ENCODE data around the gene FKBP4.
A peak's percentile ranks its signal among the peaks of the same experiment; 100 is the strongest.
"Not testable (repeated sequence)": the region's sequence is repeated elsewhere in the genome, so short reads cannot be mapped to it uniquely, and the experiment has no call there.

The FKBP4 gene, protein sequence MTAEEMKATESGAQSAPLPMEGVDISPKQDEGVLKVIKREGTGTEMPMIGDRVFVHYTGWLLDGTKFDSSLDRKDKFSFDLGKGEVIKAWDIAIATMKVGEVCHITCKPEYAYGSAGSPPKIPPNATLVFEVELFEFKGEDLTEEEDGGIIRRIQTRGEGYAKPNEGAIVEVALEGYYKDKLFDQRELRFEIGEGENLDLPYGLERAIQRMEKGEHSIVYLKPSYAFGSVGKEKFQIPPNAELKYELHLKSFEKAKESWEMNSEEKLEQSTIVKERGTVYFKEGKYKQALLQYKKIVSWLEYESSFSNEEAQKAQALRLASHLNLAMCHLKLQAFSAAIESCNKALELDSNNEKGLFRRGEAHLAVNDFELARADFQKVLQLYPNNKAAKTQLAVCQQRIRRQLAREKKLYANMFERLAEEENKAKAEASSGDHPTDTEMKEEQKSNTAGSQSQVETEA

DNA sequence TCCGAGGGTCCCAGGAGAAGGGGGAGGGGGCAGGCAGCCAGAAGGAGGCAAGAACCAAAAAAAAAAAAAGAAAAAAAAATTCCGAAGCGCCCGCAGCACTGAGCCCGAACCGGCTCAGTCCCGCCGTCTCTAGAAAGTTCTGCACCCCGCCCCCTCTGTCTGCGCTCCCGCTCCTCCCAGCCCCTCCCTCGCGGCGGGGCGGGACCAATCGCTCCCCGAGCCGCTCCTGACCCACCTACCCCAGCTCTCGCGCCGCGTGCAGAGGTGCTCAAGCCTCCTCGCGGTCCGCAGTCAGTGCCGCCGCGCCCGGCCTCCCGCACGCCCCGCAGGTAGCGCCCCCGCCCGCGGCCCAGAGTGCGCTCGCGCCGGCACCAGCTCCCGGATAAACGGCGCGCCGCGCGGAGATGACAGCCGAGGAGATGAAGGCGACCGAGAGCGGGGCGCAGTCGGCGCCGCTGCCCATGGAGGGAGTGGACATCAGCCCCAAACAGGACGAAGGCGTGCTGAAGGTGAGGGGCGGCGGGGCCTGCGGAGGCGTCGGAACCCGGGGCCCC, at the start of gene FKBP4:
TSS of gene FKBP4 (plus strand) at position 235 of the 554 bp plus-strand sequence. CDS start at position 405, 170 bp downstream.
- peak; percentile 97 for DNase-seq

DNA sequence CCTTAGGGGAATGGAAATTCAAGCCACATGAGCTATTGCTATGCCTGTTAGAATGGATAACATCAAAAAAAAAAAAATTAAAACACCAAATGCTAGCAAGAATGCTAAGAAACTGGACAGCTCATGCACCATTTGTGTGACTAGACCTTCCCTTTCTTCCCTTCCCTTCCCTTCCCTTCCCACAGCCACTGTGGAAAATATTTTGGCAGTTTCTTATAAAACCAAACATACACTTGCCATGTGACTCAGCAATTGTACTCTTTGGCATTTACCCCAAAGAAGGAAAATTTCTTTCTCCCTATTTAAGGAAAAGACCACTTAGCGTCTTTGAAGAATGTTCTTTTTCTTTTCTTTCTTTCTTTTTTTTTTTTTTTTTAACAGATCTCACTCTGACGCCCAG, 49.1 kb upstream of the FKBP4 start:
- no peak for DNase-seq

DNA sequence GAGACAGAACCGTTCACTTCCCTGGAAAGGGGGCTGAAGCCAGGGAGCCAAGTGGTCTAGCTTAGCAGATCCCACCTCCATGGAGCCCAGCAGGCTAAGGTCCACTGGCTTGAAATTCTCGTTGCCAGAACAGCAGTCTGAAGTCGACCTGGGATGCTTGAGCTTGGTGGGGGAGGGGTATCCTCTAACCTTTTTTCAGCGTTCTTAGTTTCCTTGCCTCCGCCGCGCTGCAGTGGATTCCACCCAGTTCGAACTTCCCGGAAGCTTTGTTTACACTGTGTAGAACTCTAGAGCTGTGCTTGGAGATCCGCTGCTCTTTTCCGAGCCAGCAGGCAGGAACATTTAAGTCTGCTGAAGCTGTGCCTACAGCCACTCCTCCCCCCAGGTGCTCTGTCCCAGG, 45.2 kb upstream of the FKBP4 start:
- no peak for DNase-seq

DNA sequence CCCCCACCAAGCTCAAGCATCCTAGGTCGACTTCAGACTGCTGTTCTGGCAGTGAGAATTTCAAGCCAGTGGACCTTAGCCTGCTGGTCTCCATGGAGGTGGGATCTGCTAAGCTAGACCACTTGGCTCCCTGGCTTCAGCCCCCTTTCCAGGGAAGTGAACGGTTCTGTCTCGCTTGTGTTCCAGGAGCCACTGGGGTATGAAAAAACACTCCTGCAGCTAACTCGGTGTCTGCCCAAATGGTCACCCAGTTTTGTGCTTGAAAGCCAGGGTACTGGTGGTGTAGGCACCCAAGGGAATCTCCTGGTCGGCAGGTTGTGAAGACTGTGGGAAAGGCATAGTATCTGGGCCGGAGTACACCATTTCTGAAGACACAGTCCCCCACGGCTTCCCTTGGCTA, 44.6 kb upstream of the FKBP4 start:
- no peak for DNase-seq

DNA sequence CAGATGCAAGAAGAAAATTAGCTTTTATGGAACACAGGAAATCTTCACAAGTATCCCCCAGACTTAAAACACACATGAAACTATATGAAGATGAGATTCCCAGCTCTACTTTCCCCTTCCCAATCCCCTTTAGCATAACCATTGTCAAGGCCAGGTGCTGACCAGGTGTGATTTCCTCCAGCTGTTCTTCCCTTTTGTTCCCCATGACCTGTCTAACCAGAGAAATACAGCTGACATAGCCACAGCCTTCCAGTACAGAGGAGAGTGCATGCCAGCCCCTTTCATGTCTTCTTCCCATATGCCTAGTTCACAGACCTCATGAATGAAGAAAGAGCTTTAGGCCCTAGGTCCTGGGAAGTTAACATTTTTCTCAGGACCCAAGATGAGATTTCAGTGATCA, 43.5 kb upstream of the FKBP4 start:
- DNase-seq = no peak

DNA sequence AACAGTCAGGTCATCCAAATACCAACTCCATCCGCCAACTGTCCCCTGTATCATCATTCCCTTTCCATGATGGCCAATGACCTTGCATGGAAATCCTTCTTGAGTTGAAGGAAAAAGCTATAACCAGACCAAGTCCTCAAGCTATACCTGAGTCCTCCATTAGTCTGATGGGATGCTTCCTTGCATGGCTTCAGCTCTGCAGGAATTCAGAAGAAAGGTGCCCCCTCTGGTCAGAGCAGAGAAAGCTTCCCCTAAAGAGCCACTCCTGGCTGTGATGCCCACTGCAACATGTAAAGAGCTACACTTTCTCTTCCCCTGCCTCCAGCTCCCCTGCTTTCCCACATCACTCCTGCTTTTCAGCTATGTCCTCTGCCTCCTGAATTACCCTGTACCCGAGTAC, 43.1 kb upstream of the FKBP4 start:
- no peak for DNase-seq

DNA sequence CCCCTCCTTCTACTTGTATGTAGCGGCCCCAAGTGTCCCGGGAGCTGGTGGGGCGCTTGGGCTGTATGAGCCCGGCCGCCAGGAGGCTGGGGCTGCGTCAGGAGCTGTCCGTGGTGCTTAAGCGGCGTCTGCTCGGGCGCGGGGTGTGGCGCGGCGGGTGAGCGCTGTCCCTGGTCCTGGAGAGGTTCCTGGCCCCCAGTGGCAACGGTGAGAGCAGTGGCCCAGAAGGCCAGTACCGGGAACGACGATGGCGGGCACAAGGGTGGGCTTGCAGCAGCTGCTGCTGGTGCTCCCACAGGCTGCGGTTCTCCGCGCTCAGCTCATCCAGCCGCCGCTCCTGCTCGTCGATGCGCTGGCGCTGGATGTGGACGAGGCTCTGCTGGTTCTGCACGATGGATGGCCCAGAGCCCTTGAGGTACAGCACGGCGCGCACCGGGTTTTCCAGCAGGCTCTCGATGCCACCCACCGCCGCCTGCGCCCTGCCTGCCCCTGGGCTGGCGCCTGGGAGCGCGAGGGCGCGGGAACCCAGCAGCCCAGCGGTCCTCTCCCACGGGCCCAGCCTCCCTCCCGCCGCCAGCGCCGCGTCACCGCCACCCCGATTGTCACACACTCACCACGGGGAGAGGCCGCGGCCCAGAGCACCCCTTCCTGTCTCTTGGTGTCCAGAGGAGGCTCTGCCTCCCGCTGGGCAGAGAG, 41.9 kb upstream of the FKBP4 start:
- DNase-seq = peak; percentile 87

DNA sequence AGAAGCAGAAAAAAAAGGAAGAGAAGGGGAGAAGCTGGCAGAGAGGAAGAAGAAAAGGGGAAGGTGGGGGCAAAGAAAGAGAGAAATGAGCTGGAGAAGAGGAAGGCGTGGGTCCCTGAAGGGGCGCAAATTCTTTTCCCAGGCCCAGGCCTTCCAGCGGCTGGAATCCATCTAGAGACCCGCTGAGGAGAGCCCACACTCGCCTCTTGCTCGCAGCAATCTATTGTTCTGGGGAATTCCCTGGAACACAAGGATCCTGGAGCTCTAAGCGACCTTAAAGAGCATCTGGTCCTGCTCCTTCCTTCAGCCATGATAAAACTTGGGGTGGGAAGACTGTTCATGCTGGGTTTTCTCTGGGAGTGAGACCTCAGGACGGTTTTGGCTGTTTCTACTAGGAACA, 41.2 kb upstream of the FKBP4 start:
- no peak for DNase-seq

DNA sequence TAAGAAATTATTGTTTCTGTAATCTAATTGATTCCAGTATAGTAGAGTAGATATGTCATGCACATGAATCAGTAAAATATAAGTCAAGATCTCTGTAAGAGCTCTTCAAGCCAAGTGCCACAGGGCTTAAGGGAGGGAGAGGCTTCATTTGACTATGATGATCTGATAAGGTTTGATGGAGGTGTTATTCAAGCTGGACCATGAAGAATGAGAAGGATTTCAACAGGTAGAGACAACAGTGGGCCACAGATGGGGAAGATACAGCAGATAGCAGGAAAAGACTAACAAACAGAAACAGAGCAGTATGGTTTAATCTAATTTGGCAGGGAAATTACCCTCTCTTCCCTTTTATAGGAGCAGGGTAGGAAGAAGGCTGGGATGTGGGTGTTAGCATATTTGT, 40.6 kb upstream of the FKBP4 start:
- no peak for DNase-seq

DNA sequence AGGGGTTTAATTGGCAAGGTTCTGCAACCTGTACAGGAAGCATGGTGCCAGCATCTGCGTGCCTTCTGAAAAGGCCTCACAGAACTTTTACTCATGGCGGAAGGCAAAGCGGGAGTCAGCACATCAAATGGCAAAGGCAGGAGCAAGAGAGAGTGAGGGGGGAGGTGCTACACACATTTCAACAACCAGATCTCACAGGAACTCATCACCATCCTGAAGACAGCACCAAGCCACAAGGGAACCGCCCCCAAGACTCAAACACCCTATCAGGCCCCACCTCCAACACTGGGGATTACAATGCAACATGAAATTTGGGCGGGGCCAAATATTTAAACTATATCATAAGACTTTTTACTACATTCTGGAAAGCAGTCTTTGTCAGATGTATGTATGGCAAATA, 38.0 kb upstream of the FKBP4 start:
- DNase-seq = no peak

DNA sequence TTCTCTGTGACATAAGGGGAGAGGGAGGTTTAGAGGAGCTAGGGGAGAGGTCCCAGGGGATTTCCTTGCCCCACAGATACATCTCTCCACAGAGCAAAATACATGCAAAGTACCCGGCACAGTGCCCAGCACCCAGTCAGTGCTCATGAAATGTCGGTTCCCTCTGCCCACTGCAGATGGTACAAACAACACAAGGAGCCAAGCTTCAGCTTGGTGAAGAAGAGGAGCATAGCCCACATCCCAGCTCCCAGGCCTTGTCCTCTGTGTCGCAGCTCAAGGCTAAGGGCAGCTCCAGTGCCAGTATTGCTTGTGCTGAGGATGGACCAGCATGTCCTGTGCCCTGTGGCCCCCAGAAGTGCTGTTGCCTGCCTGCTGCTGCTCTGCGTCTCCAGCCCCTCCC, 35.0 kb upstream of the FKBP4 start:
- DNase-seq = no peak

DNA sequence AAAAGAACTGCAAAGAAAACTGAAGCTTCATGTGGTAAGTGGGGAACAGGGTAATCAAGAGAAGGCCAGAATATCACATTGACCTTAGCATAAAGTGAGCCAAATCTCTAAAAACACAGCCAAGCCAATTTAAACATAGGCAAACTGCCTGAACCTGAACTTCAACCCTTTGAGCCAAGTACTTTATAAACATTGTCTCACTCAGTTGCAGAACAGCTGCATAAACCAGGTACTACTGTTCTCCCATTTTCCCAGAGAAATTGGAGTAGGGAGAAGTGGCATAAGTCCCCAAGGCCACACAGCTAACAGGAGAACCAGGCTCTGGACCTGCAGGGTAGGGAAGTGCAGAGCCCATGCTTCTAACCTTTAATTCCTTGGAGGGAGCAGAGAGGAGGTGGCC, 30.4 kb upstream of the FKBP4 start:
- DNase-seq = no peak

DNA sequence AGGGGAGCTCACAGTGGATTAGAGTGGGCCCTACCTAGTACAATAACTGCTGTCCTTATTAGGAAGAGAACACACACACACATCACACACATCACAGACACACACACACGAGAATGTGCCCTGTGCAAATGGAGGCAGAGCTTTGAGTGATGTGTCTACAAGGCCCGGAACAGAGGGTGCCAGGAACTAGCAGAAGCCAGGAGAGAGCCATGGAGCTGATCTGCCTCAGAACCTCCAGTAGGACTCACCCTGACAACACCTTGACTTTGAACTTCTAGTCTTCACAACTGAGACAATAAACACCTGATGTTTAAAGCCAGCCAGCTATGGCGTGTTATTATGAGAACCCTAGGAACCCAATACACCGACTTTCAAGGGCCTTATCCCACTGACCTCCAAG, 29.7 kb upstream of the FKBP4 start:
- DNase-seq = no peak

DNA sequence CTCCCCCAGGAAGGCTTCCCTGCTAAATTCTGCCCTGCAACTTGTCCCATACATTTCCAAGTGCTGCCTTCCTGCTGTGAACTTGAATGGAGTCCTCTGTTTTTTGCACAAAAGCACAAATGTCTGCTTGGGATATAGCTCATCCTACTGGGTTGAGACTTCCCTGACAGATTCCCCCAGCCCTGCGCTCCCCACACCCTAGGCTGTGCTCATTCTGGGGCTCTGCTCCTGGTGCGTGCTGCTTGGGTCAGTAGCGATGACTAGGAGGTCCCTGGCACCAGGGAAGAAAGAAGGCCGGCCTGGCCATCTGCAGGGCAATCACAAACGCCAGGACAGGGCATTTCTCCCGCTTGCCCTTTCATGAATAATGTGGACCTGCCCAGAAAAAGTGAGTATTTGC, 29.2 kb upstream of the FKBP4 start:
- no peak for DNase-seq

DNA sequence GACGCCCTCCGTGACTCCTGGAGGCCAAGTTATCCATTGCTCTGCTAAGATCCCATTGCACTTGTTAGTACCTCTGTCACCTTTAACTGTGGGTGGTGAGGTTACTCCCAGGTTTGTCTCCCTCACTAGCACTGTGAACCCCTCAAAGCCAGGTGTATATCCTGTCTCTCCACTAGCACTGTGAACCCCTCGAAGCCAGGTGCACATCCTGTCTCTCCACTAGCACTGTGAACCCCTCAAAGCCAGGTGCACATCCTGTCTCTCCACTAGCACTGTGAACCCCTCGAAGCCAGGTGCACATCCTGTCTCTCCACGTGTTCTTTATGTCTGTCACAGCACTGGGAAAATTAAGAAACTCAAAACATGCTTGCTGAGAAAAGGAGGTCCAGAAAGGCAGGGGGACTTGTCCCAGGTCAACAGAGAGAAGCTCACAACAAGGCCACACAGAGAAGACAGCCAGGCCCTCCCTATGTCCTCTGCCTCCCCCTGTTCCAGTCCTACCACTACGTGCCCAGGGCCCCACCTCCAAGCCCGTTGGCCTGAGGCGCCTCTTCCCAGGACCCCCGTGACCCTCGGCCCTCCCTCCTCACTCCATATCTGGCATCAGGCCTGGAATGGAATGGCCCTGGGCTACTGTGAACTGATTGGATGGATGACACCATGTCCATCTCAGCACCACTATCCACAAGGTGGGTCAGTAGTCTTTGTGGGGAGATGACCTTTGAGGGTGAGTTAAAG, 26.4 kb upstream of the FKBP4 start:
- no peak for DNase-seq

DNA sequence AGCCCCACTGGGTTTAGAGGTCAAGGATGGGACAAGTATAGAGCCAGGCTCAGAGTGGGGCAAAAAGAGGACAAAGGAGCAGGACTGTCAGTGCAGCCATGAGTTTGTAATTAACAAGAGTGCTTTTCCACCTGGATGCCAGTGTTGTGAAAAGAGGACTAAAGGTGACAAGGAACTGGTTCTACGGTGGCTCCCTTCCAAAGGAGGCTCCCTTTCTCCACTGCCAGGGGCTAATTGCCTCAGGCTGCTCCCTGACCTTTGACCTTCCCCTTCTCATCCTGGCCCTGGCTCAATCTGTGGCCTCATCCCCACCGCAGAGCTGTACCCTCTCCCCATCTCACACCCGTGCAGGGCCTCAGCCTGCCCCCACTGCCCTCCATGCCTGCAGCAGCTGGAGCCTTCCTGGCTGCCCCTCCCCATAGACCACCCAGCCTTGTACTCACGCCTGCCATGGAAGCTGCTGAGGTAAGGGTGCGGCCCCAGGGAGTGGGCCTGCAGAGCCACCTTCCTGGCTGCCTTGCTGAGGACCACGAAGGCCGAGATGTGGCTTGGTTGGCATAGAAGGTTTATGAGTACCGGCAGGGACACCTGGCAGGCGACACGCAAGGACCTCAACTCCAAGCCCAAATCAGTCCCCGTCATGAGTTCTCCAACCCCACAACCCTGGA, 24.8 kb upstream of the FKBP4 start:
- DNase-seq = no peak

DNA sequence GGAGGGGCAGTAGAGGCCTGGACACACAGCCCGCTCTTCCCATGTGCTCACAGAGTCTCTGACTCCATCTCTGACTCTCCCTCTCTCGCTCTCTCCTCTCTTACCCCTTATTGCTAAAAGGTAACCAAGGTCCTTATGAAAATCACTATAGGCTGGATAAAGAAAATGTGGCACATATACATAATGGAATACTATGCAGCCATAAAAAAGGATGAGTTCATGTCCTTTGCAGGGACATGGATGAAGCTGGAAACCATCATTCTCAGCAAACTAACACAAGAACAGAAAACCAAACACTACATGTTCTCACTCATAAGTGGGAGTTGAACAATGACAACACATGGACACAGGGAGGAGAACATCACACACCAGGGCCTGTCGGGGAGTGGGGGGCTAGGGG, 24.2 kb upstream of the FKBP4 start:
- DNase-seq = not testable (repeated sequence)

DNA sequence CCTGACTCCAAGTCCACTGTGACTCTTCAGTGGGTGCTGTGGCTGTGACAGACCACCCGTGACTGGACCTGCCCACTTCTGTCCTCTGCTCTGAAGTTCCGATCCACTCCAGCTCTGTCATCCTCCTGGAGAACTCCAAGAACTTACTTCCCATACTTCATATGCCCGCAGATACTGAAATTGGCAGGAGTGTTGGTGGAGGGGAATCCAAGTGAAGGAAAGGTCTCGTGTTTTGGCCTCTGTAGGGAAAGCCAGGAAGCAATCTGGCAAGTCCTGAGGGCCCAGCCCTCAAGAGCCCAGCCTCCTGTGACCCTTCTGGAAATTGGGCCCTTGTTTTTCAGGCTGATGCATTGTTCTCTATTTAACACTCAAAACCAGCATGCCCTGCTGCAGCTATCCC, 22.4 kb upstream of the FKBP4 start:
- no peak for DNase-seq

DNA sequence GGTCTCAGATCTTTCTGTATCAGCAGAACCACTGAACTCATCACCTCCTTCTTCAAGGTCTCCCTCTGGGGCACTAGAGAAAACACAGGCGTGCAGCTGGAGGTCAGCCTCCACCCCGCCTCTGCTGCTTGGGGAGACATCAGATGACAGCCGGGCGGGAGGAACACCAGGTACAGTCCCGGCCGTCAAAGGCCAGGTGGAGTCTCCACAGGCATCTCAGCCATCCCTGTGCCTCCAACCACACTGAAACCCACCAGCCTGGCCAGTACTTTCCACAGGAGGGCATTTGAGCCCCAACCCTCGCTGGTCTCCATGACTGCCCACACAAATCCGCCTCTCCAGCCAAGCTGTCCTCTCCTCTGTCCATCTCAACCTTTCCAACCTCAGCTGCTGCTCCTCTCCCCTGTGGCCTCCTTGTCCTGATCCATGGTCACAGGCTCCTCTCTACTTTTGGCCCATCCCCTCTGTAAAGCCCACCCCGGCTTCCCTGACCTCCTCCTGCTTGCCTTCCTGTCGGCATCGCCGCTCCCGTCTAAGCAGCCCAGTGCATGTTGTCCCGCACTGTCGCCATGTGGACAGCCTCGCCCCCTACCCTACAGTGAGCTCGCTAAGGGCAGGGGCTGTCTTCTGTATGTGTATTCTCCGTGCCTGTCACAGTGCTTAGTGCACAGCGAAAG, 21.4 kb upstream of the FKBP4 start:
- DNase-seq = no peak

DNA sequence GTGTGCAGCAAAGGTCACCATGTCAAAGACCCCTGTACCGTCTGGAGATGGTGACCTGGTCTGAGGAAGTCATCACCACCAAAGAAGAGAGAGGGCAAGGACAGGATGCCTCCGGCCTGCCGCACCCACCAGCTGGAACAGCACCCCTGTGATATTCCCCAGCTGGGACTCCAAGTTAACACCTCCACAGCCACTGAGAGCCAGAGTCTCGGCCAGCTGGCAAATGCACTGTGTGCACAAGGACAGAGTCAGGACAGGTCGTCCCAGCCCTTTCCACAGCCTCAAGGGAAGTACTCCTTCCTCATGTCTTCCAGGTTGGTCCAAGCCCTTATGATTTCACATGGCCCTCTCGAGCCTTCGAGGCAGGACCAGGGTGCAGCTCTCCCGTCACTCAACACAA, 19.3 kb upstream of the FKBP4 start:
- DNase-seq = no peak

DNA sequence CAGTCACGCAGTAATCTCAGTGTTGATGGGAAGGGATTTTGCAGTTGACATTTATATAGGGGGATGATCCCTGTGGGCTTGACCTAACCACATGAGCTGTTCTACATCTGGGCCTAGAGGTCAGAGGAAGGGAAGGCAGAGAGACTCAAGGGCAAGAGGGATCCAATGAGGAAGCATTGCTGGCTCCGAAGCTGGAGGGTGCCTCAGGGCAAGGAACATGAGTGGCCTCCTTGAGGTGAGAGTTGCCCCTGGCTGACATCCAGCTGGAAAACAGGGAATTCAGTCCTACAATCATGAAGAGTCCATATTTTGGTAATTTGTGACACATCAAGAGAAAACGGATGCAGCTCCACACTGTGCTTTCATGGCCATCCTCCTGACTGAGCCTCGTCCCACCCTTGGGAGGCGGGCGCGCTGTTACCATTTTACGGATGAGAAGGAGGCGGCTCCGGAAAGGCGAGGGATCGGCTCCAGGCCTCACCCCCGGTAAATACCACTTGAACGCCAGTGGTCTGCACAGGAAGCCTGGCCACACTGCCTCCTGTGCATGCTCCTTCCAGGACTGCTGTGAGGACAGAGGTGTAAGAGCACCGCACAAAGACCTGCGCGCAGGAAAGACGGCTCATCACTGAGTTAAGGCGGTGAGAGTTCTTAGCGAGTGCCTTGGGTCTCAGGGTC, 18.5 kb upstream of the FKBP4 start:
- DNase-seq = no peak

DNA sequence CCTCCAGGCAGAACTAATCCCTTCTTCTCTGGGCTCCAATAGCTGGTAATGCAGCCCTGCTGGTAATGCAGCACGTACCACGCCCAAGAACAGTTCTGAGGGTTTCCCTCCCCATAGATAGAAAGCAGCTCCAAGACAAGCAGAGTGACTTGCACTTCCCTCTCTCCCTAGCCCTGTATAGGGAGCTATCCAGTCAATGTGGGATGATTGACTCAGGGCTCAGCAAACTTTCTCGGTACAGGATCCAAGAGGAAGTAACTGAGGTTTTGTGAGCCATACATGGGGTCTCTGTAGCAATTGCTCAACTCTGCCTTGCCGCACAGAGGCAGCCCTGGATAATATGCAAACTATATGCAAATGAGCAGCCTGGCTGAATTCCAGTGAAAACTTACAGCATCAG, 15.5 kb upstream of the FKBP4 start:
- DNase-seq = no peak

Data from activated effector memory CD4-positive, alpha-beta T cell treated with anti-CD3 and anti-CD28 coated beads, Interleukin-2, amount 50 U/mL, for 16 hours (primary cell).